ENCODE data around the gene TM4SF1.

The TM4SF1 gene

GRCh38 chr3:149403443-149403842, 26.0 kb upstream of the TM4SF1 start:
- TF ChIP-seq JUND (IDR thresholded peaks at IDR 0.05; ENCODE audit: low read depth): no peak
- in situ Hi-C loops (cut with HindIII; ENCODE audit: low pct_unique_long_range_greater_than_20kb, low sequenced_read_pairs): no loop called here
- no peak for DNase-seq (ENCODE audit: low read depth in 1 of 2, low spot score in 1 of 2)

- TF ChIP-seq JUND (IDR thresholded peaks at IDR 0.05; ENCODE audit: low read depth): no peak
- DNase-seq (ENCODE audit: low read depth in 1 of 2, low spot score in 1 of 2): no peak
- in situ Hi-C loops (cut with HindIII; ENCODE audit: low pct_unique_long_range_greater_than_20kb, low sequenced_read_pairs): no loop called here
Measured at GRCh38 chr3:149402481-149402880, 25.0 kb upstream of the TM4SF1 start.

- in situ Hi-C loops (cut with HindIII; ENCODE audit: low pct_unique_long_range_greater_than_20kb, low sequenced_read_pairs): no loop called here
- DNase-seq (ENCODE audit: low read depth in 1 of 2, low spot score in 1 of 2): peak in 1 of 2 experiments; percentile 9
- no peak for TF ChIP-seq JUND (IDR thresholded peaks at IDR 0.05; ENCODE audit: low read depth)
Measured at GRCh38 chr3:149401926-149402310, 24.5 kb upstream of the TM4SF1 start.

GRCh38 chr3:149401212-149401925, 23.9 kb upstream of the TM4SF1 start:
- TF ChIP-seq JUND (IDR thresholded peaks at IDR 0.05; ENCODE audit: low read depth): peak; percentile 78
- DNase-seq (ENCODE audit: low read depth in 1 of 2, low spot score in 1 of 2): peak in 1 of 2 experiments; percentile 83
- in situ Hi-C loops (cut with HindIII; ENCODE audit: low pct_unique_long_range_greater_than_20kb, low sequenced_read_pairs): no loop called here

GRCh38 chr3:149400645-149401044, 23.2 kb upstream of the TM4SF1 start:
- no peak for DNase-seq (ENCODE audit: low read depth in 1 of 2, low spot score in 1 of 2)
- in situ Hi-C loops (cut with HindIII; ENCODE audit: low pct_unique_long_range_greater_than_20kb, low sequenced_read_pairs): no loop called here
- TF ChIP-seq JUND (IDR thresholded peaks at IDR 0.05; ENCODE audit: low read depth): no peak

- no peak for TF ChIP-seq JUND (IDR thresholded peaks at IDR 0.05; ENCODE audit: low read depth)
Measured at GRCh38 chr3:149398296-149398695, 20.8 kb upstream of the TM4SF1 start.

GRCh38 chr3:149397528-149397927, 20.1 kb upstream of the TM4SF1 start:
- in situ Hi-C loops (cut with HindIII; ENCODE audit: low pct_unique_long_range_greater_than_20kb, low sequenced_read_pairs): no loop called here
- DNase-seq (ENCODE audit: low read depth in 1 of 2, low spot score in 1 of 2): no peak
- TF ChIP-seq JUND (IDR thresholded peaks at IDR 0.05; ENCODE audit: low read depth): no peak

More at GRCh38 chr3:149398296-149398695, 20.8 kb upstream of the TM4SF1 start:
- in situ Hi-C loops (cut with HindIII; ENCODE audit: low pct_unique_long_range_greater_than_20kb, low sequenced_read_pairs): no loop called here
- DNase-seq (ENCODE audit: low read depth in 1 of 2, low spot score in 1 of 2): no peak

GRCh38 chr3:149396476-149396875, 19.0 kb upstream of the TM4SF1 start:
- no peak for TF ChIP-seq JUND (IDR thresholded peaks at IDR 0.05; ENCODE audit: low read depth)
- no peak for DNase-seq (ENCODE audit: low read depth in 1 of 2, low spot score in 1 of 2)
- in situ Hi-C loops (cut with HindIII; ENCODE audit: low pct_unique_long_range_greater_than_20kb, low sequenced_read_pairs): no loop called here

- DNase-seq (ENCODE audit: low read depth in 1 of 2, low spot score in 1 of 2): peak in 1 of 2 experiments; percentile 33
- TF ChIP-seq JUND (IDR thresholded peaks at IDR 0.05; ENCODE audit: low read depth): no peak
- in situ Hi-C loops (cut with HindIII; ENCODE audit: low pct_unique_long_range_greater_than_20kb, low sequenced_read_pairs): no loop called here
Measured at GRCh38 chr3:149395107-149396089, 17.9 kb upstream of the TM4SF1 start.

GRCh38 chr3:149393345-149394160, 16.1 kb upstream of the TM4SF1 start:
- in situ Hi-C loops (cut with HindIII; ENCODE audit: low pct_unique_long_range_greater_than_20kb, low sequenced_read_pairs): no loop called here
- peak in 1 of 2 experiments; percentile 87 for DNase-seq (ENCODE audit: low read depth in 1 of 2, low spot score in 1 of 2)
- TF ChIP-seq JUND (IDR thresholded peaks at IDR 0.05; ENCODE audit: low read depth): no peak

- TF ChIP-seq JUND (IDR thresholded peaks at IDR 0.05; ENCODE audit: low read depth): no peak
- in situ Hi-C loops (cut with HindIII; ENCODE audit: low pct_unique_long_range_greater_than_20kb, low sequenced_read_pairs): no loop called here
- DNase-seq (ENCODE audit: low read depth in 1 of 2, low spot score in 1 of 2): no peak
Measured at GRCh38 chr3:149391960-149392359, 14.5 kb upstream of the TM4SF1 start.

- no peak for TF ChIP-seq JUND (IDR thresholded peaks at IDR 0.05; ENCODE audit: low read depth)
- DNase-seq (ENCODE audit: low read depth in 1 of 2, low spot score in 1 of 2): no peak
- in situ Hi-C loops (cut with HindIII; ENCODE audit: low pct_unique_long_range_greater_than_20kb, low sequenced_read_pairs): no loop called here
Measured at GRCh38 chr3:149390772-149391212, 13.3 kb upstream of the TM4SF1 start.
